A549 treated with dexamethasone at 1 μM for 4 hours (cell line): ENCODE data around the gene BNIP2. TPM values are rescaled to one million over a fixed set of nuclear protein-coding genes. Genes with fewer than 3 reads are reported as not detected.

Experiments used
- total RNA-seq: library from RNA; stranded (reverse); fragments of 200-300 nt; extraction: Qiagen RNA extraction; gene quantifications from 5 replicates; pipeline ENCODE4 v1.2.3, GENCODE V29; 2022

Gene BNIP2, protein sequence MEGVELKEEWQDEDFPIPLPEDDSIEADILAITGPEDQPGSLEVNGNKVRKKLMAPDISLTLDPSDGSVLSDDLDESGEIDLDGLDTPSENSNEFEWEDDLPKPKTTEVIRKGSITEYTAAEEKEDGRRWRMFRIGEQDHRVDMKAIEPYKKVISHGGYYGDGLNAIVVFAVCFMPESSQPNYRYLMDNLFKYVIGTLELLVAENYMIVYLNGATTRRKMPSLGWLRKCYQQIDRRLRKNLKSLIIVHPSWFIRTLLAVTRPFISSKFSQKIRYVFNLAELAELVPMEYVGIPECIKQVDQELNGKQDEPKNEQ
- total RNA-seq, result 63.3 to 94.7 TPM (median 76.0 TPM) in 5 replicates

DNA sequence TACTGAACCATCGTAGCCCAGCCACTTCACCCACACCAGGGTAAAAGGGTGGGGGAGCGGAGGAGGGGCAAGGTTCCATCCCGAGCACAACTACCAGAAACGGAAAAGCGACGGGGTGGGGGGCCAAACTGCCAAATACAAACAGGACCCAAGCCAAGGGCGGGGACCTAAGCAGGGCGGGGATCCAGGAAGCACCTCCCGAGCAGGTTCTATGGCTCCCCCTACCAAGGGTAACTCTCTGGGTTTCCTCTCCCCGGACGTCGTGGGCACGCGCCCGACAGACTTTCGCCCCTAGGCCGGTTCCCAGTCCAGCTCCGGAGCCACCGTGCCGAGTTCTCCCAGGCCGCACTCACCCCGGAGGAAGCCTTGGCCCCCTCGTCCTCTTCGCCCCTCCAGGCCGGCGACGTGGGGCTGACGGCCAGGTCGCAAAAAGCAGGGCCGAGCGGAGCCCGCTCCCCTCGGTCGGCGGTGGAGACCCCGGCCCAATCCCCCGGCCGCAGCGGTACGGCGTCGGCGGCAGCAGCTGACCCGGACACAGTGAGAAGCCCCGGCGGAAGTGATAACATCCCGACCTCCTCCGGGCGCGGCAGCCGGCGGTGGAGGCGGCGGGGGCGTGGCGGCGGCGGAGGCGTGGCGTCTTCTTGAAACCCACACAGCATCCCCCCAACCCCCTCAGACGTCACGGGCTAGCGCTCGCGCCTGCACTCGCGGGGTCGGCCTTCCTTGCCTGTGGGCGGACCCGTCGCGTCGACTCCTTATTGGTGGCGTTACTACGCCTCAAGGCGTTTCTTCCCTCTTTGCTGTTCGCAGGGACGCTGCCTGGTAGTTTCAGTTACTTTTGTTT is at the start of gene BNIP2:
Gene BNIP2, minus strand, starts transcription at position 539 of the 844 bp plus-strand sequence. CDS start 6,863 bp downstream, outside the sequence.

GRCh38 chr15:59656897-59657634 is 32.1 kb downstream of the BNIP2 start, which contains the start of gene GTF2A2:
TSS of gene GTF2A2 (minus strand) at chr15:59657515. CDS start at chr15:59652277, 5,238 bp downstream.

GRCh38 chr15:59611276-59612260 is 77.6 kb downstream of the BNIP2 start, which contains the start of gene GCNT3:
TSS of gene GCNT3 (plus strand) at chr15:59611783. CDS start at chr15:59618239, 6,456 bp downstream.

Other genes with a start within 250 kb of the BNIP2 start
- gene GCNT3, start 77.5 kb downstream of the BNIP2 start, total RNA-seq, result 111 to 128 TPM (median 119 TPM) in 5 replicates
- gene GTF2A2, start 31.8 kb downstream of the BNIP2 start, total RNA-seq, result 160 to 195 TPM (median 185 TPM) in 5 replicates